ENCODE data around the gene IFI27L1. TPM values are rescaled to one million over a fixed set of nuclear protein-coding genes. Genes with fewer than 3 reads are reported as not detected.

IFI27L1 gene
- total RNA-seq, 2 donors from 2014 or later, result 15.8 to 27.4 TPM

DNA sequence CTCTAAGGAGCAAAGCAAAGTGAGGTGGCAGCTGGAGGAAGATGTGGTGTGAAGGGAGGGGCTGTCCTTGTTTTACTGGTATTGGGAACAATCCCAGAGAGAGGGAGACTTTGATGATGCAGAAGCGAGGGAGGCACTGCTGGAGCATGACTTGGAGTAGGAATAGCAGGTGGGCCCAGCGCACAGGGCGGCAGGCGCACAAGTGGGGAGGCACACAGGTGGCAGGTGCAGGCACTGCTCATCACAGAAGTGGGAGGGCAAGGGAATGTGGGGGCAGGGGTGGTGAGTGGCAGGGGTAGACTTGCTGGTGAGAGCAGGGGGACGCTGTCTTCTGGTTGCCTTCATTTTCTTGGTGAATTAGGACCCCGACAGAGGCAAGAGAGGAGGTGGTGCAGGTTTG, 17.9 kb downstream of the IFI27L1 start:
- H3K4me1 ChIP-seq, result no peaks in the 10 kb centered on the region
- H3K9ac ChIP-seq (ENCODE audit: low read depth in 2 of 2, low read length in 2 of 2), result no peak overlapping the region
- intact Hi-C loops (cut with DNase I), result no loop called here
- DNase-seq, result no peak
- H3K36me3 ChIP-seq, result no peaks in the 10 kb centered on the region
- H3K27ac ChIP-seq, result no peak overlapping the region
- no peaks in the 10 kb centered on the region for H3K27me3 ChIP-seq
- H3K9me3 ChIP-seq, result no peaks in the 10 kb centered on the region
- TF ChIP-seq, protein P1, sequence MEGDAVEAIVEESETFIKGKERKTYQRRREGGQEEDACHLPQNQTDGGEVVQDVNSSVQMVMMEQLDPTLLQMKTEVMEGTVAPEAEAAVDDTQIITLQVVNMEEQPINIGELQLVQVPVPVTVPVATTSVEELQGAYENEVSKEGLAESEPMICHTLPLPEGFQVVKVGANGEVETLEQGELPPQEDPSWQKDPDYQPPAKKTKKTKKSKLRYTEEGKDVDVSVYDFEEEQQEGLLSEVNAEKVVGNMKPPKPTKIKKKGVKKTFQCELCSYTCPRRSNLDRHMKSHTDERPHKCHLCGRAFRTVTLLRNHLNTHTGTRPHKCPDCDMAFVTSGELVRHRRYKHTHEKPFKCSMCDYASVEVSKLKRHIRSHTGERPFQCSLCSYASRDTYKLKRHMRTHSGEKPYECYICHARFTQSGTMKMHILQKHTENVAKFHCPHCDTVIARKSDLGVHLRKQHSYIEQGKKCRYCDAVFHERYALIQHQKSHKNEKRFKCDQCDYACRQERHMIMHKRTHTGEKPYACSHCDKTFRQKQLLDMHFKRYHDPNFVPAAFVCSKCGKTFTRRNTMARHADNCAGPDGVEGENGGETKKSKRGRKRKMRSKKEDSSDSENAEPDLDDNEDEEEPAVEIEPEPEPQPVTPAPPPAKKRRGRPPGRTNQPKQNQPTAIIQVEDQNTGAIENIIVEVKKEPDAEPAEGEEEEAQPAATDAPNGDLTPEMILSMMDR (IDR thresholded peaks at IDR 0.05), result no peak
- H3K4me3 ChIP-seq, result no peak overlapping the region

DNA sequence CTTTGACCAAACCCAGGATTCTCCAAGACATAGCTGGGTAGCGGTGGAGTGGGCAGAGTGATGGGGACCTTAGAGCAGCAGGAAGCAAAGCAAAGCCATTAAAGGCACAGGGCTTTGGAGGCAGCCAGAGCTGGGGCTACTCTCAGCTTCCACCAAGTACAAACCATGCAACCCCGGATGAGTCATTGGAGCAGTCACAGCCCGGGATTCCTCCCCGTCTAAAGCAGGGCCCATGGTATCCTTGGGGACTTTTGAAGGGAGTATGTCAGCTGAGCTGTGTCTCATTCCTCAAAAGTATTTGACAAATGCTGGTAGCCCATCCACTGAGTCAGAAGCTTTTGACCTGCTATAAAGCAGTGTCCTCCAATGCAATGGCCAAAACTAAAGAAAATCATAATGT, 19.7 kb downstream of the IFI27L1 start:
- H3K27ac ChIP-seq, result no peak overlapping the region
- no peak overlapping the region for H3K4me3 ChIP-seq
- no peaks in the 10 kb centered on the region for H3K27me3 ChIP-seq
- no peaks in the 10 kb centered on the region for H3K36me3 ChIP-seq
- no peak for DNase-seq
- TF ChIP-seq, protein P1 (IDR thresholded peaks at IDR 0.05), result no peak
- H3K9ac ChIP-seq (ENCODE audit: low read depth in 2 of 2, low read length in 2 of 2), result no peak overlapping the region
- intact Hi-C loops (cut with DNase I), result no loop called here
- H3K9me3 ChIP-seq, result no peaks in the 10 kb centered on the region
- H3K4me1 ChIP-seq, result no peaks in the 10 kb centered on the region

DNA sequence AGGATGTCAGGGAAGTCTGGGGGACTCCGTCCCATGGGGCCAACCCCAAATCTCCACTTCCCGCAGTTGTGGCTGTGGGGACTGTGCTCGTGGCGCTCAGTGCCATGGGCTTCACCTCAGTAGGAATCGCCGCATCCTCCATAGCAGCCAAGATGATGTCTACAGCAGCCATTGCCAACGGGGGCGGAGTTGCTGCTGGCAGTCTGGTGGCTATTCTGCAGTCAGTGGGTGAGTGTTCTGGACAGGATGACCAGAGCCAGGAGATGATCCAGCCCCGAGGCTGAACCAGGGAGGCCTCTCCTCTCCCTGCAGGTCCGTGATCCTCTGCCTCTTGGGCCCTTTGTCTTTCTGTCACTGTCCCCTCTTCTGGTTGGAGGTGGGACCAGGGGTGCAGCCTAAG, 20.6 kb downstream of the IFI27L1 start:
- H3K9ac ChIP-seq (ENCODE audit: low read depth in 2 of 2, low read length in 2 of 2), result no peak overlapping the region
- H3K4me3 ChIP-seq, result no peak overlapping the region
- no peak overlapping the region for H3K27ac ChIP-seq
- no peaks in the 10 kb centered on the region for H3K27me3 ChIP-seq
- H3K9me3 ChIP-seq, result no peaks in the 10 kb centered on the region
- DNase-seq, result no peak
- TF ChIP-seq, protein P1 (IDR thresholded peaks at IDR 0.05), result no peak
- H3K36me3 ChIP-seq, result no peaks in the 10 kb centered on the region
- no peaks in the 10 kb centered on the region for H3K4me1 ChIP-seq
- intact Hi-C loops (cut with DNase I), result no loop called here

DNA sequence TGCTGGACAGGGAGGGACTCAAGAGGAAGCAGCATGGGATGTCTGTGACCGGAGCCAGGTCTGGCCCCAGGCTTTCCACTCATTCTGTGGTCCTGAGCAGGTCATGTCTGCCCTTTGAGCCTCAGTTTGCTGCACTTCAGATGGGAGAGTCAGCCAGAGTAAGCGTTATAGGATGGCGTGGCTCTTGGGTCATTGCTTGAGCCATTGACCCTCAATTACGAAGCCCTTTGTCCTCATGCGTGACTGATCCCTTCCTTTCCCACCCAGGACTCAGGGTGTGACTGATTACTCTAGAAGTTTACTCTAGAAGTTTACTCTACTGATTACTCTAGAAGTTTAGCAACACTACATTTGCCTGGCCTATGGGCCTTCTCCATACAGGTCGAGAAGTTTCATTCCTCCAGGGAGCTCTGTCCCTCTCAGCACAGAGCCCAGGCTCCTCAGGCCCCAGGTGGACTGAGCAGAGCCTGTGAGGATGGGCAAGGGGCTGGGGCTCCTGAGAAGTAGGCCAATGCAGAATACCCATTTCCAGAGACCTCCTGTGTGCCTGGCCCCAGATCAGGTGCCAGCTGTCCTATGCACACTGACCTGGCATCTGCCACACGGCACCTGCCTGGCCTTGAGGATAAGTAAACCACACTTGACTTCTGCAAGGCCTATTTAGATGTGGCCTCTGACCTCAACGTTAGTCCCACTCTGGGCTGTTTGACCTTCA, 21.8 kb downstream of the IFI27L1 start:
- H3K9ac ChIP-seq (ENCODE audit: low read depth in 2 of 2, low read length in 2 of 2), result no peak overlapping the region
- no peak overlapping the region for H3K4me3 ChIP-seq
- H3K4me1 ChIP-seq, result no peaks in the 10 kb centered on the region
- DNase-seq, result peak; percentile 50
- H3K27me3 ChIP-seq, result no peaks in the 10 kb centered on the region
- intact Hi-C loops (cut with DNase I), result no loop called here
- no peaks in the 10 kb centered on the region for H3K9me3 ChIP-seq
- TF ChIP-seq, protein P1 (IDR thresholded peaks at IDR 0.05), result no peak
- peak overlapping the region; percentile 62 for H3K27ac ChIP-seq
- no peaks in the 10 kb centered on the region for H3K36me3 ChIP-seq

DNA sequence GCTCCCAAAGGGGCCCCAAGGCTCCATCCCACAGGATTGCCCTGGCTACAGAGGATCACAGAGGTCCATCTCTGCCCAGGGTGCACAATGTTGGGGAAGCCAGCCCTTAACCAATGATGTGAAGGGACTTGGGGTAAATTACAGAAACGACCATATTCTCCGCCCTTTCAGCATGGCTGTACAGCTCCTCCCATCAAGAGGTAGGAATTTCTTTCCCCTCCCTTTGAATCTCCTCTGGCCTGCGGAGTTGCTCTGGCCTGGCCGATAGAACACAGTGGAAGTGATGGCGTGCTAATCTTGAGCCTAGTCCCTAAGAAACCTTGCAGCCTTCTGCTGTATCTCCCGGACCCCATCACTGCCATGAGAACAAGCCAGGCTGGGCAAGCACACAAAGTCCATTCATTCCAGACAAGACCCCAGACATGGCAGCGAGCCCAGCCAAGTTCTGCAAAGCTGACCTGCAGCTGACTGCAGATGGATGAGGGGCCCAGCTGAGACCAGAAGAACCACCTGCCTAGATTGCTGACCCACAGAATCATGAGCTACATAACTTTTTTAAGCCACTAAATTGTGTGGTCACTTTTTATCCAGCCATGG, 22.5 kb downstream of the IFI27L1 start:
- Histone ChIP-seq H3K36me3 (no peaks in the 10 kb centered on the region), H3K9ac (ENCODE audit: low read depth in 2 of 2, low read length in 2 of 2) (no peak overlapping the region), H3K27me3 (no peaks in the 10 kb centered on the region), H3K4me1 (no peaks in the 10 kb centered on the region), H3K27ac (peak overlapping the region; percentile 62), H3K9me3 (no peaks in the 10 kb centered on the region), H3K4me3 (no peak overlapping the region)
- no peak for DNase-seq
- intact Hi-C loops (cut with DNase I), result no loop called here
- TF ChIP-seq, protein P1 (IDR thresholded peaks at IDR 0.05), result no peak
